SK-N-SH treated with all-trans-retinoic acid at 6 μM for 48 hours (cell line): ENCODE measurements around the gene PRAMEF8.
"Not testable (repeated sequence)": the region's sequence is repeated elsewhere in the genome, so short reads cannot be mapped to it uniquely, and the experiment has no call there.

Source experiments
- CREB5 ChIP-seq: fragments of 250-450 bp; sonication (Bioruptor Pico); IDR thresholded peaks from 2 replicates; pipeline ENCODE4 v1.5.1; 2020; ENCODE audit warnings: low read depth, mild to moderate bottlenecking, moderate library complexity
- GLIS3 ChIP-seq: fragments of 250-450 bp; sonication (Bioruptor Pico); IDR thresholded peaks from 2 replicates; pipeline ENCODE4 v1.5.0; 2020; ENCODE audit warnings: mild to moderate bottlenecking, moderate library complexity
- ISL1 ChIP-seq: fragments of 250-450 bp; sonication (Bioruptor Pico); IDR thresholded peaks from 2 replicates; pipeline ENCODE4 v2.1.2; 2022; ENCODE audit warnings: mild to moderate bottlenecking, moderate library complexity
- OSR1 ChIP-seq: fragments of 250-450 bp; sonication (Bioruptor Pico); IDR thresholded peaks from 2 replicates; pipeline ENCODE4 v1.8.0; 2022; ENCODE audit warnings: moderate library complexity, mild to moderate bottlenecking, inconsistent platforms
- PATZ1 ChIP-seq: fragments of 250-450 bp; sonication (Bioruptor Pico); IDR thresholded peaks from 2 replicates; pipeline ENCODE4 v1.8.0; 2020; ENCODE audit warnings: mild to moderate bottlenecking, moderate library complexity, borderline replicate concordance
- POU6F1 ChIP-seq: fragments of 250-450 bp; sonication (Bioruptor Pico); IDR thresholded peaks from 2 replicates; pipeline ENCODE4 v1.8.0; 2021; ENCODE audit warnings: low read depth, mild to moderate bottlenecking, moderate library complexity, borderline replicate concordance
- TCF4 ChIP-seq: fragments of 250-450 bp; sonication (Bioruptor Pico); IDR thresholded peaks from 2 replicates; pipeline ENCODE4 v1.8.0; 2021; ENCODE audit warnings: mild to moderate bottlenecking, moderate library complexity, borderline replicate concordance
- TOX ChIP-seq: fragments of 250-450 bp; sonication (Bioruptor Pico); IDR thresholded peaks from 2 replicates; pipeline ENCODE4 v1.8.0; 2021; ENCODE audit warnings: mild to moderate bottlenecking, moderate library complexity, borderline replicate concordance
- TSHZ2 ChIP-seq: fragments of 250-450 bp; sonication (Bioruptor Pico); IDR thresholded peaks from 2 replicates; pipeline ENCODE4 v1.5.0; 2020; ENCODE audit warnings: mild to moderate bottlenecking, moderate library complexity
- ZC3H10 ChIP-seq: fragments of 250-450 bp; sonication (Bioruptor Pico); IDR thresholded peaks from 2 replicates; pipeline ENCODE4 v1.5.1; 2021; ENCODE audit warnings: mild to moderate bottlenecking, moderate library complexity
- ZFP3 ChIP-seq: fragments of 250-450 bp; sonication (Bioruptor Pico); IDR thresholded peaks from 2 replicates; pipeline ENCODE4 v1.5.0; 2020; ENCODE audit warnings: mild to moderate bottlenecking, moderate library complexity
- ZFP30 ChIP-seq: fragments of 450-650 bp; formaldehyde crosslinking; IDR thresholded peaks from 2 replicates; pipeline ENCODE4 v1.5.0; 2022; ENCODE audit warnings: mild to moderate bottlenecking, moderate library complexity
- ZNF565 ChIP-seq: fragments of 450-650 bp; formaldehyde crosslinking; conservative IDR thresholded peaks from 2 replicates; pipeline ENCODE4 v1.5.0; 2020; ENCODE audit warnings: low read depth, mild to moderate bottlenecking, moderate library complexity

- not testable (repeated sequence) for TF ChIP-seq PATZ1 (CRISPR knock-in tag); CREB5 (CRISPR knock-in tag); ISL1 (CRISPR knock-in tag); POU6F1 (CRISPR knock-in tag); TSHZ2 (CRISPR knock-in tag); OSR1; ZFP30; ZC3H10 (CRISPR knock-in tag); GLIS3 (CRISPR knock-in tag); ZNF565 (CRISPR knock-in tag); TCF4 (CRISPR knock-in tag); ZFP3 (CRISPR knock-in tag); TOX (CRISPR knock-in tag)
These were observed 19.8 kb downstream of the PRAMEF8 start for GRCh38 chr1:13265124-13265523.
